Endothelial cell of umbilical vein (primary cell): ENCODE data around the gene MVB12B.

ENCODE experiments used
- CTCF ChIP-seq, 2 donors: IDR thresholded peaks; 1 replicate in 1 of 2; 2 replicates in 1 of 2; pipeline ENCODE4 v1.5.1; 2011; ENCODE audit warnings: low read length in 2 of 2, mild to moderate bottlenecking in 2 of 2, moderate library complexity in 2 of 2, control low read depth in 1 of 2, inconsistent platforms in 1 of 2, low read depth in 1 of 2; ENCODE audit not compliant: insufficient read depth in 1 of 2; ENCODE audit errors: extremely low read depth in 1 of 2
- EZH2 ChIP-seq: IDR thresholded peaks from 2 replicates; pipeline ENCODE4 v1.6.1; 2012; ENCODE audit warnings: borderline replicate concordance, low read depth, mild to moderate bottlenecking, moderate library complexity, low read length, inconsistent platforms; ENCODE audit not compliant: severe bottlenecking
- GATA2 ChIP-seq: IDR thresholded peaks from 2 replicates; pipeline ENCODE4 v1.7.0; 2011; ENCODE audit warnings: low read depth, mild to moderate bottlenecking, moderate library complexity, mixed read lengths, low read length; ENCODE audit not compliant: insufficient read length, insufficient read depth
- JUN ChIP-seq: IDR thresholded peaks from 2 replicates; pipeline ENCODE4 v1.6.1; 2011; ENCODE audit warnings: borderline replicate concordance, low read depth; ENCODE audit not compliant: insufficient read length, insufficient read depth
- POLR2A ChIP-seq: IDR thresholded peaks from 2 replicates; pipeline ENCODE4 v1.6.1; 2012; ENCODE audit warnings: low read depth, mild to moderate bottlenecking, control low read depth, low read length
- POLR2AphosphoS5 ChIP-seq: IDR thresholded peaks from 2 replicates; pipeline ENCODE4 v1.6.1; 2012; ENCODE audit warnings: low read depth, mild to moderate bottlenecking, control low read depth, low read length, moderate library complexity; ENCODE audit not compliant: insufficient read depth

GRCh38 chr9:126531591-126531990 is 205.0 kb downstream of the MVB12B start:
- TF ChIP-seq CTCF (IDR thresholded peaks at IDR 0.05; ENCODE audit: extremely low read depth in 1 of 2, insufficient read depth in 1 of 2, low read depth in 1 of 2, low read length in 2 of 2): no peak
- TF ChIP-seq POLR2AphosphoS5: no peak
- no peak for TF ChIP-seq POLR2A
- no peak for TF ChIP-seq EZH2
- no peak for TF ChIP-seq JUN
- no peak for TF ChIP-seq GATA2
